ENCODE data around the gene RAB5B.

Gene RAB5B

GRCh38 chr12:55927588-55928502 lies 46.0 kb upstream of the RAB5B start, which contains the start of gene PYM1 (continued):
- TF ChIP-seq MZF1 (tag by site-specific recombination; IDR thresholded peaks at IDR 0.05; ENCODE audit: borderline replicate concordance) (no peak), ZNF561 (tag by site-specific recombination; IDR thresholded peaks at IDR 0.05; ENCODE audit: borderline replicate concordance) (peak; percentile 34; the same call in 1 of the 2 replicates), ZNF157 (tag by site-specific recombination; IDR thresholded peaks at IDR 0.05) (no peak), ZNF324 (tag by site-specific recombination; IDR thresholded peaks at IDR 0.05) (peak; percentile 41), ZNF558 (tag by site-specific recombination; IDR thresholded peaks at IDR 0.05) (no peak), KLF16 (tag by site-specific recombination; IDR thresholded peaks at IDR 0.05) (0 out of 2 replicates have a peak, but pooled peaks have one; percentile 13), ZNF623 (tag by site-specific recombination; IDR thresholded peaks at IDR 0.05) (no peak), ZNF792 (tag by site-specific recombination; IDR thresholded peaks at IDR 0.05) (0 out of 2 replicates have a peak, but pooled peaks have one; percentile 31), ZNF514 (tag by site-specific recombination; IDR thresholded peaks at IDR 0.05) (no peak), ZBTB7A (tag by site-specific recombination; IDR thresholded peaks at IDR 0.05; ENCODE audit: low read depth) (no peak; the same call in 1 of the 2 replicates), ZBTB17 (tag by site-specific recombination; IDR thresholded peaks at IDR 0.05) (peak; percentile 53; the same call in 1 of the 2 replicates), ZNF830 (tag by site-specific recombination; IDR thresholded peaks at IDR 0.05; ENCODE audit: low read depth) (no peak), PRDM6 (tag by site-specific recombination; IDR thresholded peaks at IDR 0.05) (no peak), ZNF223 (tag by site-specific recombination; IDR thresholded peaks at IDR 0.05) (no peak), ZSCAN30 (tag by site-specific recombination; IDR thresholded peaks at IDR 0.05) (peak; percentile 30), SALL2 (tag by site-specific recombination; IDR thresholded peaks at IDR 0.05; ENCODE audit: borderline replicate concordance) (no peak), ZNF132 (tag by site-specific recombination; IDR thresholded peaks at IDR 0.05; ENCODE audit: borderline replicate concordance) (no peak), PRDM4 (tag by site-specific recombination; IDR thresholded peaks at IDR 0.05) (no peak), BCL11A (tag by site-specific recombination; IDR thresholded peaks at IDR 0.05; ENCODE audit: low read depth) (no peak), ZNF274 (IDR thresholded peaks at IDR 0.05; ENCODE audit: low read length) (no peak), ZNF274 (tag by site-specific recombination; IDR thresholded peaks at IDR 0.05; ENCODE audit: borderline replicate concordance) (no peak), ZFP41 (tag by site-specific recombination; IDR thresholded peaks at IDR 0.05; ENCODE audit: borderline replicate concordance) (no peak)
- TF ChIP-seq, protein P1, sequence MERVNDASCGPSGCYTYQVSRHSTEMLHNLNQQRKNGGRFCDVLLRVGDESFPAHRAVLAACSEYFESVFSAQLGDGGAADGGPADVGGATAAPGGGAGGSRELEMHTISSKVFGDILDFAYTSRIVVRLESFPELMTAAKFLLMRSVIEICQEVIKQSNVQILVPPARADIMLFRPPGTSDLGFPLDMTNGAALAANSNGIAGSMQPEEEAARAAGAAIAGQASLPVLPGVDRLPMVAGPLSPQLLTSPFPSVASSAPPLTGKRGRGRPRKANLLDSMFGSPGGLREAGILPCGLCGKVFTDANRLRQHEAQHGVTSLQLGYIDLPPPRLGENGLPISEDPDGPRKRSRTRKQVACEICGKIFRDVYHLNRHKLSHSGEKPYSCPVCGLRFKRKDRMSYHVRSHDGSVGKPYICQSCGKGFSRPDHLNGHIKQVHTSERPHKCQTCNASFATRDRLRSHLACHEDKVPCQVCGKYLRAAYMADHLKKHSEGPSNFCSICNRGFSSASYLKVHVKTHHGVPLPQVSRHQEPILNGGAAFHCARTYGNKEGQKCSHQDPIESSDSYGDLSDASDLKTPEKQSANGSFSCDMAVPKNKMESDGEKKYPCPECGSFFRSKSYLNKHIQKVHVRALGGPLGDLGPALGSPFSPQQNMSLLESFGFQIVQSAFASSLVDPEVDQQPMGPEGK (tag by site-specific recombination; IDR thresholded peaks at IDR 0.05) = peak; percentile 15; the same call in 1 of the 2 replicates
- TF ChIP-seq, protein P2, sequence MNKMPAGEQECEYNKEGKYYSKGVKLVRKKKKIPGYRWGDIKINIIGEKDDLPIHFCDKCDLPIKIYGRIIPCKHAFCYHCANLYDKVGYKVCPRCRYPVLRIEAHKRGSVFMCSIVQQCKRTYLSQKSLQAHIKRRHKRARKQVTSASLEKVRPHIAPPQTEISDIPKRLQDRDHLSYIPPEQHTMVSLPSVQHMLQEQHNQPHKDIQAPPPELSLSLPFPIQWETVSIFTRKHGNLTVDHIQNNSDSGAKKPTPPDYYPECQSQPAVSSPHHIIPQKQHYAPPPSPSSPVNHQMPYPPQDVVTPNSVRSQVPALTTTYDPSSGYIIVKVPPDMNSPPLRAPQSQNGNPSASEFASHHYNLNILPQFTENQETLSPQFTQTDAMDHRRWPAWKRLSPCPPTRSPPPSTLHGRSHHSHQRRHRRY (tag by site-specific recombination; IDR thresholded peaks at IDR 0.05) = no peak
- TF ChIP-seq, protein P3, sequence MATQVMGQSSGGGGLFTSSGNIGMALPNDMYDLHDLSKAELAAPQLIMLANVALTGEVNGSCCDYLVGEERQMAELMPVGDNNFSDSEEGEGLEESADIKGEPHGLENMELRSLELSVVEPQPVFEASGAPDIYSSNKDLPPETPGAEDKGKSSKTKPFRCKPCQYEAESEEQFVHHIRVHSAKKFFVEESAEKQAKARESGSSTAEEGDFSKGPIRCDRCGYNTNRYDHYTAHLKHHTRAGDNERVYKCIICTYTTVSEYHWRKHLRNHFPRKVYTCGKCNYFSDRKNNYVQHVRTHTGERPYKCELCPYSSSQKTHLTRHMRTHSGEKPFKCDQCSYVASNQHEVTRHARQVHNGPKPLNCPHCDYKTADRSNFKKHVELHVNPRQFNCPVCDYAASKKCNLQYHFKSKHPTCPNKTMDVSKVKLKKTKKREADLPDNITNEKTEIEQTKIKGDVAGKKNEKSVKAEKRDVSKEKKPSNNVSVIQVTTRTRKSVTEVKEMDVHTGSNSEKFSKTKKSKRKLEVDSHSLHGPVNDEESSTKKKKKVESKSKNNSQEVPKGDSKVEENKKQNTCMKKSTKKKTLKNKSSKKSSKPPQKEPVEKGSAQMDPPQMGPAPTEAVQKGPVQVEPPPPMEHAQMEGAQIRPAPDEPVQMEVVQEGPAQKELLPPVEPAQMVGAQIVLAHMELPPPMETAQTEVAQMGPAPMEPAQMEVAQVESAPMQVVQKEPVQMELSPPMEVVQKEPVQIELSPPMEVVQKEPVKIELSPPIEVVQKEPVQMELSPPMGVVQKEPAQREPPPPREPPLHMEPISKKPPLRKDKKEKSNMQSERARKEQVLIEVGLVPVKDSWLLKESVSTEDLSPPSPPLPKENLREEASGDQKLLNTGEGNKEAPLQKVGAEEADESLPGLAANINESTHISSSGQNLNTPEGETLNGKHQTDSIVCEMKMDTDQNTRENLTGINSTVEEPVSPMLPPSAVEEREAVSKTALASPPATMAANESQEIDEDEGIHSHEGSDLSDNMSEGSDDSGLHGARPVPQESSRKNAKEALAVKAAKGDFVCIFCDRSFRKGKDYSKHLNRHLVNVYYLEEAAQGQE (tag by site-specific recombination; IDR thresholded peaks at IDR 0.05) = peak; percentile 6; the same call in 1 of the 2 replicates
- TF ChIP-seq, protein P4, sequence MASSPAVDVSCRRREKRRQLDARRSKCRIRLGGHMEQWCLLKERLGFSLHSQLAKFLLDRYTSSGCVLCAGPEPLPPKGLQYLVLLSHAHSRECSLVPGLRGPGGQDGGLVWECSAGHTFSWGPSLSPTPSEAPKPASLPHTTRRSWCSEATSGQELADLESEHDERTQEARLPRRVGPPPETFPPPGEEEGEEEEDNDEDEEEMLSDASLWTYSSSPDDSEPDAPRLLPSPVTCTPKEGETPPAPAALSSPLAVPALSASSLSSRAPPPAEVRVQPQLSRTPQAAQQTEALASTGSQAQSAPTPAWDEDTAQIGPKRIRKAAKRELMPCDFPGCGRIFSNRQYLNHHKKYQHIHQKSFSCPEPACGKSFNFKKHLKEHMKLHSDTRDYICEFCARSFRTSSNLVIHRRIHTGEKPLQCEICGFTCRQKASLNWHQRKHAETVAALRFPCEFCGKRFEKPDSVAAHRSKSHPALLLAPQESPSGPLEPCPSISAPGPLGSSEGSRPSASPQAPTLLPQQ (tag by site-specific recombination; IDR thresholded peaks at IDR 0.05) = 0 out of 2 replicates have a peak, but pooled peaks have one; percentile 19
